T-helper 22 cell (primary cell): Measurements from ENCODE around the gene SDK1.

ENCODE experiments used
- DNase-seq: peaks from one replicate; pipeline ENCODE4 v3.0.0-alpha.2; 2020; ENCODE audit warnings: low read depth

Gene SDK1

GRCh38 chr7:3464900-3465622, 164.0 kb downstream of the SDK1 start:
- no peak for DNase-seq

- DNase-seq, result no peak
Observed at GRCh38 chr7:3466261-3466660, 165.2 kb downstream of the SDK1 start.

- DNase-seq, result no peak
Observed at GRCh38 chr7:3469641-3470040, 168.6 kb downstream of the SDK1 start.

GRCh38 chr7:3480197-3480596, 179.1 kb downstream of the SDK1 start:
- DNase-seq, result no peak

- no peak for DNase-seq
Observed at GRCh38 chr7:3481435-3481834, 180.4 kb downstream of the SDK1 start.

- DNase-seq, result no peak
Observed at GRCh38 chr7:3482147-3482921, 181.3 kb downstream of the SDK1 start.

GRCh38 chr7:3486841-3487240, 185.8 kb downstream of the SDK1 start:
- DNase-seq, result no peak

- DNase-seq, result no peak
Observed at GRCh38 chr7:3488829-3489228, 187.8 kb downstream of the SDK1 start.

- no peak for DNase-seq
Observed at GRCh38 chr7:3493499-3493898, 192.4 kb downstream of the SDK1 start.

- no peak for DNase-seq
Observed at GRCh38 chr7:3494947-3495346, 193.9 kb downstream of the SDK1 start.

- no peak for DNase-seq
Observed at GRCh38 chr7:3495530-3495929, 194.5 kb downstream of the SDK1 start.

- no peak for DNase-seq
Observed at GRCh38 chr7:3495954-3496353, 194.9 kb downstream of the SDK1 start.

GRCh38 chr7:3497796-3498195, 196.7 kb downstream of the SDK1 start:
- DNase-seq, result no peak

- DNase-seq, result no peak
Observed at GRCh38 chr7:3501671-3502070, 200.6 kb downstream of the SDK1 start.

GRCh38 chr7:3504384-3504783, 203.3 kb downstream of the SDK1 start:
- no peak for DNase-seq

GRCh38 chr7:3510101-3511020, 209.3 kb downstream of the SDK1 start:
- DNase-seq, result no peak

GRCh38 chr7:3517344-3517743, 216.3 kb downstream of the SDK1 start:
- no peak for DNase-seq

- DNase-seq, result no peak
Observed at GRCh38 chr7:3518546-3518945, 217.5 kb downstream of the SDK1 start.

- DNase-seq, result no peak
Observed at GRCh38 chr7:3520206-3520605, 219.2 kb downstream of the SDK1 start.

- DNase-seq, result no peak
Observed at GRCh38 chr7:3527496-3528124, 226.6 kb downstream of the SDK1 start.

- no peak for DNase-seq
Observed at GRCh38 chr7:3533040-3533439, 232.0 kb downstream of the SDK1 start.
